PFSK-1 (cell line): ENCODE measurements around the gene SIDT1.

Experiments
- POLR2AphosphoS5 ChIP-seq: IDR thresholded peaks from 2 replicates; pipeline ENCODE4 v1.6.1; 2012; ENCODE audit warnings: low read depth, mild to moderate bottlenecking, control low read depth, low read length, moderate library complexity
- SIN3A ChIP-seq: IDR thresholded peaks from 2 replicates; pipeline ENCODE4 v1.6.1; 2012; ENCODE audit warnings: mild to moderate bottlenecking, low read length, moderate library complexity, borderline replicate concordance; ENCODE audit not compliant: insufficient read depth
- TF ChIP-seq, protein P1 (sequence below), 2 experiments: IDR thresholded peaks; 2 replicates each; pipeline versions ENCODE4 v1.6.1 to v1.8.0; 2011 to 2012; ENCODE audit warnings: low read depth in 2 of 2, low read length in 2 of 2, control low read depth in 1 of 2, inconsistent platforms in 1 of 2, mild to moderate bottlenecking in 1 of 2, moderate library complexity in 1 of 2; ENCODE audit not compliant: insufficient read depth in 1 of 2

DNA sequence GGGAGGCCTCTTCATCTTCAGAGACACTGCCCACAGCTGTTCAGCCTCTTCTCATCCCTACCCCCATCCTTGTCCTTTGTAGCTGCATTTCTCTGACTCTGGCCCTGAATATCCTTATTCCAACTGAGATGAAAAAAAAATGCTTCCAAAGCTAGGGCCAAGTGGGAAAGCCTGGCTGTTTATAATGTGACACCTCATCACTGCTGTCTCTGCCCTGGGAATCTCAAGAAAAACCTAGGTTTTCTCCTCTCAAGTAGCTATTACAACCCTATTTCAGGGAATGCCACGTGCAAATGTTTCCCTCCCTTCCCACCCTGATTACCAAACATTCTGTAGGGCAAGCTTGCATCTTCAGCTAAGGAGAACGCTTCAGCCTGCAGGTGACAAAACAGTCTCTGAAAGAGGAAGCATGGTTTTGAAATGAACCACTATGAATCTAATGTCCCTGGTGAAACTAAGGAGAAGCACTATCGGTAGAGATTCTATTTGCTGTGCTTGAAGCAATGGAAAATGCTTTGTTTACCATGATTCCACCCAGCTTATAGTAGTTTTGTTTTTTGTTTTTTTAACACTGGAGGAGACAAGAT lies 98.7 kb downstream of the SIDT1 start:
- TF ChIP-seq, protein P1, sequence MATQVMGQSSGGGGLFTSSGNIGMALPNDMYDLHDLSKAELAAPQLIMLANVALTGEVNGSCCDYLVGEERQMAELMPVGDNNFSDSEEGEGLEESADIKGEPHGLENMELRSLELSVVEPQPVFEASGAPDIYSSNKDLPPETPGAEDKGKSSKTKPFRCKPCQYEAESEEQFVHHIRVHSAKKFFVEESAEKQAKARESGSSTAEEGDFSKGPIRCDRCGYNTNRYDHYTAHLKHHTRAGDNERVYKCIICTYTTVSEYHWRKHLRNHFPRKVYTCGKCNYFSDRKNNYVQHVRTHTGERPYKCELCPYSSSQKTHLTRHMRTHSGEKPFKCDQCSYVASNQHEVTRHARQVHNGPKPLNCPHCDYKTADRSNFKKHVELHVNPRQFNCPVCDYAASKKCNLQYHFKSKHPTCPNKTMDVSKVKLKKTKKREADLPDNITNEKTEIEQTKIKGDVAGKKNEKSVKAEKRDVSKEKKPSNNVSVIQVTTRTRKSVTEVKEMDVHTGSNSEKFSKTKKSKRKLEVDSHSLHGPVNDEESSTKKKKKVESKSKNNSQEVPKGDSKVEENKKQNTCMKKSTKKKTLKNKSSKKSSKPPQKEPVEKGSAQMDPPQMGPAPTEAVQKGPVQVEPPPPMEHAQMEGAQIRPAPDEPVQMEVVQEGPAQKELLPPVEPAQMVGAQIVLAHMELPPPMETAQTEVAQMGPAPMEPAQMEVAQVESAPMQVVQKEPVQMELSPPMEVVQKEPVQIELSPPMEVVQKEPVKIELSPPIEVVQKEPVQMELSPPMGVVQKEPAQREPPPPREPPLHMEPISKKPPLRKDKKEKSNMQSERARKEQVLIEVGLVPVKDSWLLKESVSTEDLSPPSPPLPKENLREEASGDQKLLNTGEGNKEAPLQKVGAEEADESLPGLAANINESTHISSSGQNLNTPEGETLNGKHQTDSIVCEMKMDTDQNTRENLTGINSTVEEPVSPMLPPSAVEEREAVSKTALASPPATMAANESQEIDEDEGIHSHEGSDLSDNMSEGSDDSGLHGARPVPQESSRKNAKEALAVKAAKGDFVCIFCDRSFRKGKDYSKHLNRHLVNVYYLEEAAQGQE (IDR thresholded peaks at IDR 0.05; ENCODE audit: insufficient read depth in 1 of 2, low read depth in 2 of 2, low read length in 2 of 2), result no peak
- TF ChIP-seq SIN3A, result no peak
- TF ChIP-seq POLR2AphosphoS5, result no peak
